Keratinocyte (primary cell): ENCODE measurements around the gene MAP4K1. TPM values are rescaled to one million over a fixed set of nuclear protein-coding genes. Genes with fewer than 3 reads are reported as not detected.

Experiments used
- DNase-seq: peaks from one replicate; pipeline ENCODE4 v3.0.0-alpha.2; 2011; ENCODE audit warnings: low read depth, missing footprints, low spot score
- FAIRE-seq: peaks from 2 replicates; lab custom pipeline; 2011; peaks lifted over from hg19 to GRCh38; lab: Jason Lieb, UNC
- H2AFZ ChIP-seq: 2 replicates; pipeline ENCODE4 v1.6.0; 2012; ENCODE audit warnings: low read length, control low read depth, inconsistent platforms; ENCODE audit not compliant: control insufficient read depth
- H3K27ac ChIP-seq: 2 replicates; pipeline ENCODE4 v1.5.1; 2011; ENCODE audit warnings: low read length; ENCODE audit not compliant: control insufficient read depth, insufficient read depth
- H3K27me3 ChIP-seq: 3 replicates; pipeline ENCODE4 v1.6.0; 2011; ENCODE audit warnings: low read length; ENCODE audit not compliant: control insufficient read depth, insufficient read depth; ENCODE audit errors: extremely low read depth
- H3K36me3 ChIP-seq, 2 experiments: 2 replicates in 1 of 2; 3 replicates in 1 of 2; pipeline ENCODE4 v1.5.1; 2011; ENCODE audit warnings: low read length in 2 of 2, mild to moderate bottlenecking in 1 of 2; ENCODE audit not compliant: control insufficient read depth in 2 of 2, insufficient read depth in 2 of 2; ENCODE audit errors: extremely low read depth in 1 of 2
- H3K4me1 ChIP-seq: 3 replicates; pipeline ENCODE4 v1.5.1; 2011; ENCODE audit warnings: low read length; ENCODE audit not compliant: control insufficient read depth, insufficient read depth; ENCODE audit errors: extremely low read depth
- H3K4me2 ChIP-seq: 3 replicates; pipeline ENCODE4 v1.6.0; 2011; ENCODE audit warnings: low read depth, low read length; ENCODE audit not compliant: control insufficient read depth, insufficient read depth; ENCODE audit errors: extremely low read depth
- H3K4me3 ChIP-seq, 3 experiments: fragments of 200-600 bp in 1 of 3; sonication (generic) in 1 of 3; 2 replicates in 2 of 3; 3 replicates in 1 of 3; pipeline ENCODE4 v1.5.1; 2011 to 2016; ENCODE audit warnings: low read length in 3 of 3, mild to moderate bottlenecking in 3 of 3, control low read depth in 2 of 3, inconsistent platforms in 1 of 3, low read depth in 1 of 3, mixed read lengths in 1 of 3, mixed run types in 1 of 3, moderate library complexity in 1 of 3; ENCODE audit not compliant: control insufficient read depth in 2 of 3, insufficient read depth in 2 of 3; ENCODE audit errors: extremely low read depth in 1 of 3
- H3K79me2 ChIP-seq: 2 replicates; pipeline ENCODE4 v1.6.0; 2012; ENCODE audit warnings: low read length; ENCODE audit not compliant: control insufficient read depth, insufficient read depth
- H3K9ac ChIP-seq: 3 replicates; pipeline ENCODE4 v1.6.0; 2011; ENCODE audit warnings: low read length; ENCODE audit not compliant: control insufficient read depth, insufficient read depth; ENCODE audit errors: extremely low read depth
- H3K9me1 ChIP-seq: 3 replicates; pipeline ENCODE4 v1.6.0; 2011; ENCODE audit warnings: low read length; ENCODE audit not compliant: control insufficient read depth, insufficient read depth; ENCODE audit errors: extremely low read depth
- H3K9me3 ChIP-seq: 2 replicates; pipeline ENCODE4 v1.5.1; 2012; ENCODE audit warnings: low read depth, low read length; ENCODE audit not compliant: control insufficient read depth
- H4K20me1 ChIP-seq: 3 replicates; pipeline ENCODE4 v1.6.0; 2011; ENCODE audit warnings: low read length; ENCODE audit not compliant: control insufficient read depth, insufficient read depth; ENCODE audit errors: extremely low read depth
- CTCF ChIP-seq, 3 experiments: IDR thresholded peaks in 1 of 3; conservative IDR thresholded peaks in 1 of 3; optimal IDR thresholded peaks in 1 of 3; 2 replicates in 2 of 3; 3 replicates in 1 of 3; pipeline versions ENCODE3 to v1.5.1; 2011; ENCODE audit warnings: low read length in 3 of 3, mild to moderate bottlenecking in 3 of 3, moderate library complexity in 2 of 3, control low read depth in 1 of 3, inconsistent platforms in 1 of 3; ENCODE audit not compliant: insufficient read depth in 2 of 3; ENCODE audit errors: extremely low read depth in 1 of 3
- EZH2 ChIP-seq: IDR thresholded peaks from one replicate; pipeline ENCODE4 v1.6.1; 2012; ENCODE audit warnings: inconsistent platforms, mild to moderate bottlenecking, low read length, moderate library complexity
- dilution Hi-C: fragments of 300-500 bp; cut with MboI; formaldehyde crosslinking; loops from one replicate; pipeline ENCODE4 v1.7.0; 2020; ENCODE audit warnings: low sequenced_read_pairs; ENCODE audit not compliant: extremely low pct_ligation_motif_present
- polyA plus RNA-seq, 5 experiments: library from polyadenylated mRNA; depleted of rRNA in 3 of 5; stranded (reverse) in 3 of 5; stranded (forward) in 1 of 5; unstranded in 1 of 5; fragments of >200 nt; gene quantifications; 1 replicate in 1 of 5; 2 replicates in 3 of 5; 3 replicates in 1 of 5; pipeline versions ENCODE4 v1.2.1 to v1.2.3, GENCODE V29; 2011 to 2012; ENCODE audit warnings: missing spikeins in 2 of 5, low read depth in 1 of 5, low replicate concordance in 1 of 5

Gene MAP4K1
- polyA plus RNA-seq, 1 donor (not counting 4 experiments of a cell fraction or from before 2014, with no cell fraction given): 0.25 TPM

GRCh38 chr19:38563475-38563874, 54.3 kb downstream of the MAP4K1 start:
- TF ChIP-seq CTCF (optimal IDR thresholded peaks at IDR 0.05 in 1 of 3, IDR thresholded peaks at IDR 0.05 in 1 of 3, conservative IDR thresholded peaks at IDR 0.05 in 1 of 3; ENCODE audit: extremely low read depth in 1 of 3, insufficient read depth in 2 of 3, low read length in 3 of 3): no peak
- no peak for TF ChIP-seq EZH2
- Histone ChIP-seq H3K4me1 (peaks cover 23% of the 10 kb centered on the region), H3K36me3 (no peaks in the 10 kb centered on the region), H3K79me2 (no peaks in the 10 kb centered on the region), H4K20me1 (peaks cover 4% of the 10 kb centered on the region), H3K9me3 (no peaks in the 10 kb centered on the region), H2AFZ (no peak overlapping the region), H3K9ac (no peak overlapping the region), H3K27ac (no peak overlapping the region), H3K27me3 (peaks cover 12% of the 10 kb centered on the region), H3K9me1 (no peaks in the 10 kb centered on the region), H3K4me2 (no peak overlapping the region), H3K4me3 (no peak overlapping the region)
- DNase-seq: no peak
- dilution Hi-C loops: no loop called here
- FAIRE-seq: no peak

- no peak overlapping the region for H3K9ac ChIP-seq
- FAIRE-seq: no peak
- H3K36me3 ChIP-seq: no peaks in the 10 kb centered on the region
- peaks cover 4% of the 10 kb centered on the region for H4K20me1 ChIP-seq
- H3K9me3 ChIP-seq: no peaks in the 10 kb centered on the region
- dilution Hi-C loops: no loop called here
- H3K27ac ChIP-seq: no peak overlapping the region
- H3K4me1 ChIP-seq: peaks cover 26% of the 10 kb centered on the region
- H3K4me2 ChIP-seq: no peak overlapping the region
- H3K27me3 ChIP-seq: peaks cover 12% of the 10 kb centered on the region
- no peak for DNase-seq
- no peak overlapping the region for H2AFZ ChIP-seq
- no peaks in the 10 kb centered on the region for H3K9me1 ChIP-seq
- no peaks in the 10 kb centered on the region for H3K79me2 ChIP-seq
- TF ChIP-seq EZH2 (no peak), CTCF (optimal IDR thresholded peaks at IDR 0.05 in 1 of 3, IDR thresholded peaks at IDR 0.05 in 1 of 3, conservative IDR thresholded peaks at IDR 0.05 in 1 of 3; ENCODE audit: extremely low read depth in 1 of 3, insufficient read depth in 2 of 3, low read length in 3 of 3) (no peak)
- no peak overlapping the region for H3K4me3 ChIP-seq
Measured at GRCh38 chr19:38562096-38562495, 55.7 kb downstream of the MAP4K1 start.
